Osteocyte (in vitro differentiated cells): ENCODE data around the gene NPIPA3. TPM values are rescaled to one million over a fixed set of nuclear protein-coding genes. Genes with fewer than 3 reads are reported as not detected.
"Not testable (repeated sequence)": the region's sequence is repeated elsewhere in the genome, so short reads cannot be mapped to it uniquely, and the experiment has no call there.

Source experiments
- DNase-seq: peaks from one replicate; pipeline ENCODE4 v3.0.0; 2021; ENCODE audit warnings: mixed read lengths; ENCODE audit not compliant: unreplicated experiment; ENCODE audit errors: extremely low spot score
- H3K27ac Mint-ChIP-seq: one replicate; pipeline ENCODE4 v1.8.0; 2021; ENCODE audit warnings: mild to moderate bottlenecking, mixed read lengths; ENCODE audit not compliant: unreplicated experiment
- H3K27me3 Mint-ChIP-seq: one replicate; pipeline ENCODE4 v1.8.0; 2021; ENCODE audit warnings: mixed read lengths; ENCODE audit not compliant: unreplicated experiment
- H3K36me3 Mint-ChIP-seq: one replicate; pipeline ENCODE4 v1.8.0; 2021; ENCODE audit warnings: mixed read lengths; ENCODE audit not compliant: unreplicated experiment
- H3K4me1 Mint-ChIP-seq: one replicate; pipeline ENCODE4 v1.8.0; 2021; ENCODE audit warnings: mixed read lengths; ENCODE audit not compliant: unreplicated experiment
- H3K4me3 Mint-ChIP-seq: one replicate; pipeline ENCODE4 v1.8.0; 2021; ENCODE audit warnings: mild to moderate bottlenecking, moderate library complexity, mixed read lengths; ENCODE audit not compliant: unreplicated experiment
- H3K9me3 Mint-ChIP-seq: one replicate; pipeline ENCODE4 v1.8.0; 2021; ENCODE audit warnings: mixed read lengths; ENCODE audit not compliant: unreplicated experiment
- CTCF ChIP-seq: fragments of 200-600 bp; sonication (generic); IDR thresholded peaks from 2 replicates; pipeline ENCODE4 v1.5.0; 2021; ENCODE audit warnings: antibody characterized with exemption, mild to moderate bottlenecking, moderate library complexity
- long read RNA-seq: library from polyadenylated mRNA; unstranded; transcript quantifications from one replicate; pipeline ENCODE4 v2.0.0, GENCODE V29; 2021
- total RNA-seq: library from RNA; stranded (reverse); gene quantifications from 2 replicates; pipeline ENCODE4 v1.2.1, GENCODE V29; 2021

The NPIPA3 gene
- total RNA-seq = 1.2 TPM in 1 of 2 replicates, not detected in the other
- long read RNA-seq = 0 reads

GRCh38 chr16:14703156-14704011, at the start of gene NPIPA3:
TSS of gene NPIPA3 (plus strand) at chr16:14703411. CDS start at chr16:14708944, 5,533 bp downstream.
- not testable (repeated sequence) for H3K27me3 Mint-ChIP-seq, H3K4me3 Mint-ChIP-seq, H3K27ac Mint-ChIP-seq, H3K36me3 Mint-ChIP-seq, H3K9me3 Mint-ChIP-seq, DNase-seq, H3K4me1 Mint-ChIP-seq

- Mint-ChIP-seq H3K27me3 (no peaks in the 10 kb centered on the region), H3K27ac (no peak overlapping the region), H3K36me3 (peaks cover 25% of the 10 kb centered on the region), H3K9me3 (no peaks in the 10 kb centered on the region), H3K4me3 (no peak overlapping the region), H3K4me1 (no peaks in the 10 kb centered on the region)
- DNase-seq = no peak
- no peak for TF ChIP-seq CTCF
Observed at GRCh38 chr16:14658063-14658462, 45.1 kb upstream of the NPIPA3 start.

DNA sequence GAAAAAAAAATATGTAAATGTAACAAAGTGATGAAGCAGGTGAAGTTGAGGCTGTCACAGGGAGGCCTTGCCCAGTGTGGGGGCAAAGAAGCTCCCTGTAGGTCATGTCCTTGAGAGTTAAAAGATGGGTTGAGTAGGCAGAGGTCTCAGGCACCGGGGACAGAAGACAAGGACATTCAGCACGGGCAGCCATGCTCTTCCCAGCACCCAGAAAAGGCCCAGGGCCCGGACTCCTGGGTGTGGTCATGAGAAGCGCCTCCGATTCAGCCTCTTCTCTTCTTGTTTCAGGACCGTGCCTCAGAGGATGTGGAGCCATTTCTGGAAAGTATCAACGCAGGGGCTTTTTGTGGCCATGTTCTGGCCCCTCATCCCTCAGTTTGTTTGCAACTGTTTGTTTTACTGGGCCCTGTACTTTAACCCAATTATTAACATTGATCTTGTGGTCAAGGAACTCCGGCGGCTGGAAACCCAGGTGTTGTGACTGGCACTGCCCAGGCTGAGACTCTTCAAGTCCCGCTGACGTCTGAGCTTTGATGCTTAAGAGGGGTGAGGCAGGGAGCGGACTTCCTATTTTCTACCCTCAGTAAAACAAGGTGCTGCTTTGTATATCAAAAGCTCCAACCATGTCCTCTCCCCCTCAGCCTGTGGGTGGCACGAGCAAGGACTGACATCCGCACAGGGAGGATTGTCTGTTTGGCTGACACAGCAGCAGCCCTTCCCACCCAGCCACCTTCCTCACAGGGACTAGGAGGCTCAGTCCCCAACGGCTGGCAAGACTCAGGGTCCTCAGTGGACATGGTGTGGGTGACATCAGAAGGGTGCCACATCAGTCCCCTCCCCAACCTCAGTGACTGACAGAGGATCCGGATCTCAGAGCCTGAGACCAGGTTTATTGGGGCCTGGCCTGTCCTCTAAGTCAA, 35.6 kb upstream of the NPIPA3 start:
- peaks cover 48% of the 10 kb centered on the region for H3K36me3 Mint-ChIP-seq

DNA sequence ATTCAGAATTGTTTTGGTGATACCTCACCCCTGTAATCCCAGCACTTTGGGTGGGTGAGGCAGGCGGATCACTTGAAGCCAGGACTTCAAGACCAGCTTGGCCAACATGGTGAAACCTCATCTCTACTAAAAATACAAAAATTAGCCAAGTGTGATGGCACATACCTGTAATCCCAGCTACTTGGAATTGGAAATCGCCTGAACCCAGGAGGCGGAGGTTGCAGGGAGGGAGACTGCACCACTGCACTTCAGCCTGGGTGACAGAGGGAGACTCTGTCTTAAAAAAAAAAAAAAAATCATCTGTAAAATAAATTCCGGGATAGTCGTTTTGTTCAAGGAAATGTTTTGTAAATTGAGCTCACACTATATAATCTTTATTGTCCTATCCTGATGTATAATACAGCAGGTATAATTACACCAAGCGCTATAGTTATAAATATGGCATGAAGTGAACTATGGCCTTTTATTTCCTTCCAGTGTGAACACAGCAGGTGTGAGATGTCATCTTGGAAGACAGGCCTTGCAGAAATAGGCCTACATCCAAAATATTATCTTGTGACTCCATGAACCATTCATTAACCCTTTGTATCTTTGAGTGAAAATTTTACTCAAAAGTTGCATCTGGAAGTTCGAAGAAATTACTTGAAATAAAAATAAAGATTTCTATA, 34.5 kb upstream of the NPIPA3 start:
- no peak for TF ChIP-seq CTCF
- peaks cover 43% of the 10 kb centered on the region for H3K36me3 Mint-ChIP-seq
- no peak overlapping the region for H3K27ac Mint-ChIP-seq
- DNase-seq = no peak
- no peaks in the 10 kb centered on the region for H3K9me3 Mint-ChIP-seq
- no peak overlapping the region for H3K4me3 Mint-ChIP-seq
- H3K4me1 Mint-ChIP-seq = no peaks in the 10 kb centered on the region
- peaks cover 5% of the 10 kb centered on the region for H3K27me3 Mint-ChIP-seq

More for the DNA sequence above, 35.6 kb upstream of the NPIPA3 start:
- DNase-seq = no peak
- H3K9me3 Mint-ChIP-seq = no peaks in the 10 kb centered on the region
- H3K27me3 Mint-ChIP-seq = peaks cover 3% of the 10 kb centered on the region
- H3K4me1 Mint-ChIP-seq = no peaks in the 10 kb centered on the region
- no peak overlapping the region for H3K4me3 Mint-ChIP-seq
- no peak for TF ChIP-seq CTCF
- no peak overlapping the region for H3K27ac Mint-ChIP-seq

DNA sequence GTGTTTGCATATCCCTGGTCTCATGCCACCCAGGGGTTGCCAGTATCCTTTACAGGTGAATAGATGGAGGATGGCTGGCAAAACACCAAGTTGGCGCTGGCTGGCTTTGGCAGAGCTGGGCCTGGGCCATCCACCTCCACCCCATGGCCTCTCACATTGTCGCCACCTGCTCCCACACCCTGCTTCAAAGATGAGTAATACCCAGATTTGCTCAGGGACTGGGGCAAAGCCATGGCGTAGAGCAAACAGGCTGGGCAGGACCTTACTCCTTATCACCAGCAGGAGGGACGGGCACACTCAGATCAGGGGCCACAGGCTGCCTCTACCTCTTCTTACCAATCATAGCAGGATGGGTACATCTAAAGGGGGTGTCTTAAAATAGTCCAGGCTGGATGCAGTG, 33.4 kb upstream of the NPIPA3 start:
- no peaks in the 10 kb centered on the region for H3K9me3 Mint-ChIP-seq
- DNase-seq = no peak
- no peak overlapping the region for H3K4me3 Mint-ChIP-seq
- peaks cover 6% of the 10 kb centered on the region for H3K27me3 Mint-ChIP-seq
- no peak for TF ChIP-seq CTCF
- no peak overlapping the region for H3K27ac Mint-ChIP-seq
- H3K4me1 Mint-ChIP-seq = no peaks in the 10 kb centered on the region
- H3K36me3 Mint-ChIP-seq = peaks cover 38% of the 10 kb centered on the region
